Testis (tissue), 3 donors: ENCODE results near the gene AFAP1L2. TPM values are rescaled to one million over a fixed set of nuclear protein-coding genes. Genes with fewer than 3 reads are reported as not detected.

Source experiments
- DNase-seq: peaks from one replicate; pipeline ENCODE4 v3.0.0-alpha.2; 2019
- H3K27ac ChIP-seq, 2 donors: fragments of 200-600 bp; sonication (generic); one replicate each; pipeline ENCODE4 v1.5.1; 2019
- H3K27me3 ChIP-seq: fragments of 200-600 bp; sonication (generic); one replicate; pipeline ENCODE4 v1.5.1; 2019
- H3K36me3 ChIP-seq: fragments of 200-600 bp; sonication (generic); one replicate; pipeline ENCODE4 v1.5.1; 2017; ENCODE audit warnings: low read depth; ENCODE audit errors: missing control alignments
- H3K4me1 ChIP-seq: fragments of 200-600 bp; sonication (generic); one replicate; pipeline ENCODE4 v1.5.1; 2019
- H3K4me3 ChIP-seq, 2 donors: fragments of 200-600 bp; sonication (generic); one replicate each; pipeline ENCODE4 v1.5.1; 2017 to 2019
- H3K9me3 ChIP-seq: fragments of 200-600 bp; sonication (generic); one replicate; pipeline ENCODE4 v1.5.1; 2017
- POLR2A ChIP-seq: fragments of 450-650 bp; IDR thresholded peaks from one replicate; pipeline ENCODE4 v1.6.1; 2017; ENCODE audit warnings: antibody characterized with exemption, mild to moderate bottlenecking, moderate library complexity
- WGBS, 2 donors: methylation state at CpG; one replicate each; pipeline ENCODE4 v1.1.5; 2018; 5-methylcytosine and 5-hydroxymethylcytosine counted together
- intact Hi-C: fragments of 100-400 bp; cut with DNase I; formaldehyde crosslinking; loops from one replicate; pipeline ENCODE4 v1.15.1; 2023; ENCODE audit warnings: low total_unique reads
- polyA plus RNA-seq: library from polyadenylated mRNA; stranded (reverse); fragments of 350-450 nt; fragmentation: Illumina TruSeq; extraction: RNeasy Lipid Tissue Mini Kit (QIAGEN cat#74804); gene quantifications from one replicate; pipeline ENCODE4 v1.2.3, GENCODE V29; 2014; ENCODE audit warnings: low read depth, low replicate concordance; ENCODE audit not compliant: insufficient read depth
- total RNA-seq, 2 donors: library from RNA; depleted of rRNA; stranded (reverse); fragments of >200 nt; gene quantifications; one replicate each; pipeline ENCODE4 v1.2.3, GENCODE V29; 2016
- TF ChIP-seq, protein P1 (sequence below), 3 experiments: fragments of 450-650 bp in 2 of 3; fragments of 200-600 bp in 1 of 3; sonication (generic) in 1 of 3; IDR thresholded peaks; one replicate each; pipeline ENCODE4 v1.5.1; 2016 to 2019; ENCODE audit warnings: antibody characterized with exemption in 3 of 3, mild to moderate bottlenecking in 2 of 3, moderate library complexity in 1 of 3

Gene AFAP1L2
- total and polyA plus RNA-seq, 3 donors from 2014 or later: 4.0 to 7.4 (median 6.9) TPM

DNA sequence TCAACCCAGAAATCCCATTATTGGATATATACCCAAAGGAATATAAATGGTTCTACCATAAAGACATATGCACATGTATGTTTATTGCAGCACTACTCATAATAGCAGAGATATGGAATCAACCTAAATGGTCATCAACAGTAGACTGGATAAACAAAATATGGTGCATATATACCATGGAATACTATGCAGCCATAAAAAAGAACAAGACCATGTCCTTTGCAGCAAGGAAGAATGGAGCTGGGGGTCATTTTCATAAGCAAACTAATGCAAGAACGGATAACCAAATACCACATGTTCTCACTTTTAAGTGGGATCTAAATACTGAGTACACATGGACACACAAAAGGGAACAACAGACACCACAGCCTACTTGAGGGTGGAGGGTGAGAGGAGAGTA, 2.2 kb upstream of the AFAP1L2 start:
- DNase-seq: no peak
- H3K27ac ChIP-seq: no peak overlapping the region
- H3K9me3 ChIP-seq: no peaks in the 10 kb centered on the region
- H3K4me3 ChIP-seq: no peak overlapping the region
- TF ChIP-seq POLR2A: no peak
- TF ChIP-seq, protein P1, sequence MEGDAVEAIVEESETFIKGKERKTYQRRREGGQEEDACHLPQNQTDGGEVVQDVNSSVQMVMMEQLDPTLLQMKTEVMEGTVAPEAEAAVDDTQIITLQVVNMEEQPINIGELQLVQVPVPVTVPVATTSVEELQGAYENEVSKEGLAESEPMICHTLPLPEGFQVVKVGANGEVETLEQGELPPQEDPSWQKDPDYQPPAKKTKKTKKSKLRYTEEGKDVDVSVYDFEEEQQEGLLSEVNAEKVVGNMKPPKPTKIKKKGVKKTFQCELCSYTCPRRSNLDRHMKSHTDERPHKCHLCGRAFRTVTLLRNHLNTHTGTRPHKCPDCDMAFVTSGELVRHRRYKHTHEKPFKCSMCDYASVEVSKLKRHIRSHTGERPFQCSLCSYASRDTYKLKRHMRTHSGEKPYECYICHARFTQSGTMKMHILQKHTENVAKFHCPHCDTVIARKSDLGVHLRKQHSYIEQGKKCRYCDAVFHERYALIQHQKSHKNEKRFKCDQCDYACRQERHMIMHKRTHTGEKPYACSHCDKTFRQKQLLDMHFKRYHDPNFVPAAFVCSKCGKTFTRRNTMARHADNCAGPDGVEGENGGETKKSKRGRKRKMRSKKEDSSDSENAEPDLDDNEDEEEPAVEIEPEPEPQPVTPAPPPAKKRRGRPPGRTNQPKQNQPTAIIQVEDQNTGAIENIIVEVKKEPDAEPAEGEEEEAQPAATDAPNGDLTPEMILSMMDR (IDR thresholded peaks at IDR 0.05): no peak
- WGBS, 2 donors: 89 to 96% methylated on average over 1 of the region's 1 CpG
- no peaks in the 10 kb centered on the region for H3K36me3 ChIP-seq
- intact Hi-C loops: loop anchor here (10.0 kb wide), 1 partner anchor 102 kb away; no protein-coding TSS in a partner anchor
- H3K4me1 ChIP-seq: peaks cover 20% of the 10 kb centered on the region
- H3K27me3 ChIP-seq: no peaks in the 10 kb centered on the region

DNA sequence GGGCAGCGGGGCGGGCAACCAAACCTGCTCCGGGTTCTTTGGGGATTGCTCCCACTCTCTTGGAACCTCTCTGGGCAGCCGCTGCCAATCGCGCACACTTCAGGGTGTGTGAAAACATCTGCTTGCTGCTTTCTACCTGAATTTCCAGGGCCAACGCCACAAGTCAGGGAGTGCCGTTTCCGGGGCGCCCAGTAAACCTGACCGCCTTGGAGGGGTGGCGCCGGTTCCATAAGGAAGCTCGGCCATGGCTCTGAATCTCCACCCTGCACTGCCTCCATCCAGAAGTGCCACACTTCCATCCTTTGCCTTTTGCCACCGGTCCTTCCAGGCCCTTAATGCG, 679 bp upstream of the AFAP1L2 start:
- H3K4me1 ChIP-seq: peaks cover 20% of the 10 kb centered on the region
- H3K4me3 ChIP-seq: peak overlapping the region; percentile 53 to 60
- 13 to 25% methylated on average over 12 to 16 of the region's 16 CpGs for WGBS, 2 donors
- no peaks in the 10 kb centered on the region for H3K27me3 ChIP-seq
- no peak for TF ChIP-seq POLR2A
- TF ChIP-seq, protein P1 (IDR thresholded peaks at IDR 0.05): no peak
- peak overlapping the region in 1 of 2 donors; percentile 45 for H3K27ac ChIP-seq
- no peaks in the 10 kb centered on the region for H3K36me3 ChIP-seq
- intact Hi-C loops: loop anchor here (10.0 kb wide), 1 partner anchor 100 kb away; no protein-coding TSS in a partner anchor
- no peak for DNase-seq
- no peaks in the 10 kb centered on the region for H3K9me3 ChIP-seq

DNA sequence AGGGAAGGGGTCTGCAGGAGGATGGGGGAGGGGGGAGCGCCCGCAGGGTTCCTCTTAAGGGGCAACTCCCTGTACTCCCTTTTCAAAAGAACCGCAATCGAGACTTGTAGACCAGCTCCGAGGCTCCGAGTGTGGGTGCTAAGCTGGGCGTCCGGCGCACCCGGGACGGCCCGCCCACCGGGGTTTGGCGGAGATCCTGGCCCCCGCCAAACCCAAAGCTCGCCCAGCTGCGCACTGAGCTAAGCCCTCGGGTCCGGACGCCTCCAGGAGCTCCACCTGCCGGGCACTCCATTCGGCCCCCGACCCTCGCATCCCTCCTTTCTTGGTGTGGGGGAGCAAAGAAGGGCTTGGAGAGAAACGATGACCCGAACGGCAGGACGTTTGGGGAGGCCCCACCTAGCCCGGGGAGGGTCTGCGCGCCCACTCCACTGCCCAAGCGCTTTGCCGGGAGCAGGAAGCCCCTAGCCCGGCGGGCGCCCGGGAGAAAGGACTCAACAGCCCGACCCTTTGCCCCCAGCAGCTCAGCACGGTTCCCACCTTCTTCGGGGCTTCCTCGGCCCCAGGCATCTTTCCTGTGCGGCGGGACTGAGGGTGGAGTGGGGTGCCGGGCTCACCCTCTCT, 651 bp downstream of the AFAP1L2 start:
- peak overlapping the region; percentile 11 to 45 for H3K27ac ChIP-seq
- H3K9me3 ChIP-seq: no peaks in the 10 kb centered on the region
- intact Hi-C loops: loop anchor here (10.0 kb wide), 1 partner anchor 99 kb away; no protein-coding TSS in a partner anchor
- H3K27me3 ChIP-seq: no peaks in the 10 kb centered on the region
- peaks cover 20% of the 10 kb centered on the region for H3K4me1 ChIP-seq
- peak overlapping the region; percentile 53 to 60 for H3K4me3 ChIP-seq
- H3K36me3 ChIP-seq: no peaks in the 10 kb centered on the region
- no peak for TF ChIP-seq POLR2A
- TF ChIP-seq, protein P1 (IDR thresholded peaks at IDR 0.05): no peak
- no peak for DNase-seq
- WGBS, 2 donors: 1% methylated on average over 24 to 34 of the region's 44 CpGs

DNA sequence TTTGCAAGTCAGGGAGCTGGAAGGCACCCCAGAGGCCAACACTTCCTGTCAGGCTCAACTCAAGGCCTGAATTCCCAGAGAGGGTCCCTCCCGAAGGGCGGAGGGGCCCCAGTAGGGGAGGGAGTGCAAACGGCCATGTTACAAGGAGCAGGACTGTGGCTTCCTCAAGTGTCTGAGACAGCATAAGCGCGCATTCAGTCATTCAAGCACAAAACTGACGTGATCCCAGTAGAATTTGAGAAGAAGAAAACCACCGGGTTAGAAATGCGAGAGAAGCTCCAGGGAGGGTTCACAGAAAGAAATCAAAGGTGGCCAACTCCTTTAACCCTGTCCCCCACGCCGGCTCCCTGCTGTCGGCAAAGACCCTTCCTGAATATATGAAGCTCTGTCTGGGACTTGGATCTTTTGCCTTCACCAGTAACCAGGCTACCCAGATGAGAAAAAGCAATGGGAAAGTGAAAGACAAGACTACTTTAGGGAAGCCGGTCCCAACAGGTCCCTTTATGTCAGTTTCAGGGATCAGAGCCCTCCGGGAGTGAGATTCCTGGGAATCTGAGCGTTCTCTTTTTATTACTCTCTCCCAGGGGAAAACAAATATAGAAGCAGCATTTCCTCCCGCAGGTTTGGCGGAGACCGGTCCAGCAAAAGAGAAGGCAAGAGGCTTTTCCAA, 1.3 kb downstream of the AFAP1L2 start:
- WGBS, 2 donors: 18 to 22% methylated on average over 17 of the region's 17 CpGs
- H3K4me1 ChIP-seq: peaks cover 20% of the 10 kb centered on the region
- TF ChIP-seq POLR2A: no peak
- TF ChIP-seq, protein P1 (IDR thresholded peaks at IDR 0.05): no peak
- no peaks in the 10 kb centered on the region for H3K36me3 ChIP-seq
- no peaks in the 10 kb centered on the region for H3K9me3 ChIP-seq
- no peaks in the 10 kb centered on the region for H3K27me3 ChIP-seq
- DNase-seq: no peak
- peak overlapping the region; percentile 11 to 45 for H3K27ac ChIP-seq
- peak overlapping the region; percentile 53 to 60 for H3K4me3 ChIP-seq
- intact Hi-C loops: loop anchor here (10.0 kb wide), 1 partner anchor 98 kb away; no protein-coding TSS in a partner anchor
